LHCN-M2 (cell line): ENCODE results near the gene MEAK7. TPM values are rescaled to one million over a fixed set of nuclear protein-coding genes. Genes with fewer than 3 reads are reported as not detected.

ENCODE experiments used
- DNase-seq: peaks from one replicate; pipeline ENCODE4 v3.0.0-alpha.2; 2012; ENCODE audit warnings: low read depth
- polyA plus RNA-seq: library from polyadenylated mRNA; unstranded; fragments of >200 nt; gene quantifications from one replicate; pipeline ENCODE4 v1.2.1, GENCODE V29; 2012; ENCODE audit warnings: missing spikeins
- total RNA-seq: library from RNA; depleted of rRNA; stranded (reverse); fragments of >200 nt; gene quantifications from 2 replicates; pipeline ENCODE4 v1.2.3, GENCODE V29; 2014; rRNA removed

Gene MEAK7, protein sequence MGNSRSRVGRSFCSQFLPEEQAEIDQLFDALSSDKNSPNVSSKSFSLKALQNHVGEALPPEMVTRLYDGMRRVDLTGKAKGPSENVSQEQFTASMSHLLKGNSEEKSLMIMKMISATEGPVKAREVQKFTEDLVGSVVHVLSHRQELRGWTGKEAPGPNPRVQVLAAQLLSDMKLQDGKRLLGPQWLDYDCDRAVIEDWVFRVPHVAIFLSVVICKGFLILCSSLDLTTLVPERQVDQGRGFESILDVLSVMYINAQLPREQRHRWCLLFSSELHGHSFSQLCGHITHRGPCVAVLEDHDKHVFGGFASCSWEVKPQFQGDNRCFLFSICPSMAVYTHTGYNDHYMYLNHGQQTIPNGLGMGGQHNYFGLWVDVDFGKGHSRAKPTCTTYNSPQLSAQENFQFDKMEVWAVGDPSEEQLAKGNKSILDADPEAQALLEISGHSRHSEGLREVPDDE
- total RNA-seq, result 15.3 and 17.2 TPM in 2 replicates
- polyA plus RNA-seq, result 26.7 TPM

DNA sequence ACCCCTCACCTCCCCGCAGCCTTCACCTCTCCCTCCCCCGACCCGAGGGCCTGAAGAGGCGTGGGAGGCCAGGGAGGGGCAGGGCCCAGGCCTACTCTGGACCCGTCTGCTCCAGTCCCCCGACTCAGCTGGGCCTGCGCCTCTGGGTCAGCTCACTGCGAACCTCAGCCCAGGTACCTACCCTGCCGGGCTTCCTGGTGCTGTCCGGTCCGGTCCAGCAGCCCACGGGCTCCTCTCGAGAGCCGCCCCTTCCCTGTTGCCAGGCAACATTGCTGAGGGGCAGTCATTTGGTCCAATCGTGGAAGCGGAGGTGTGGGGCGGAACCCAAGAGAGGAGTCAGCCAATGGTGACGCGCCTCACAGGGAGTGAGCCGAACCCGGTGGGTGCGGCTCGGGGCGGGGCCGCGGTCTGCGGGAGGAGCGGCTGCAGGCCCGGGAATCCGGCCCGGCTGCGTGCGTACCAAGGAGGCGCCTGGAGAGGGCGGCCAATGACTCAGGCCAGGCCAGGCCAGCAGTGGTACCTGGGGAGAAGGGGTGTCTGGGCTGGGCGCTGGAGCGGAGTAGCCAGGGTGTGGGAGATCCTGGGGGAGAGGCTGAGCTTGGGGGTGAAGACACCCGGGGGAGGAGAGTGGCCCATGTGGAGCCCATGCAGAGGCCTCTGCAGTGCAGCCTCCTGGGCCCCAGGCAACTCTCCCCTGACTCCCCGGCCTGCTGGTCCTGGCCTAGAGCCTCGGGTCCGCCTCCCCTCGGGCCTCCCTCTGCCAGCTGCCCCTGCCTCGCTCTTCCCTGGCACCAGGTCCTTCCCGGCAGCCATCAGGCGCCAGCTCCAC lies at the start of gene MEAK7:
TSS of gene MEAK7 (minus strand) at position 240 of the 829 bp plus-strand sequence. CDS start 6,573 bp downstream, outside the sequence.
- DNase-seq, result peak; percentile 98

DNA sequence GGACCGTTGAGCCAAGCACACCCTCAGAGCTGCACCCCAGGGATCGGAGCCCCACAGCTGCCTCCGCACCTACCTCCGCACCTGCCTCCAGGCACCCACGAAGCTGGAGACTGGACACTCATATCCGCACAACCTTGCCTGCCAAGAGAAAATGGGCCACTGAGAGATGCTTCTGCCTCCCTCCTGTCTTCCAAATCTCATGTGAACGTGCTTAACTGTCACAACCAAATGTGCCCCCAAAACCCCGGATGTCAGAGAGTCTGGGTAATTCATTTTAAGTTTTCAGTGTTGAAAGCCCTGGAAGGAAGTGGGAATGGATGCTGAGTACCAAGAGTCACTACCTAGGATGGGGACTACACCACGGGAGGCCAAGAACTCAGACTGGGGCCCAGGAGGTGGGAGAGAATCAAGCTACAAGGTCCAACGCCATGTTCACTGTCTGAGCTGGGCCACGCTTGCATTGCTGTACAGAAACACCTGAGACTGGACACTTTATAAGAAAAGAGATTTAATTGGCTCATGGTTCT lies 49.5 kb upstream of the MEAK7 start:
- no peak for DNase-seq

DNA sequence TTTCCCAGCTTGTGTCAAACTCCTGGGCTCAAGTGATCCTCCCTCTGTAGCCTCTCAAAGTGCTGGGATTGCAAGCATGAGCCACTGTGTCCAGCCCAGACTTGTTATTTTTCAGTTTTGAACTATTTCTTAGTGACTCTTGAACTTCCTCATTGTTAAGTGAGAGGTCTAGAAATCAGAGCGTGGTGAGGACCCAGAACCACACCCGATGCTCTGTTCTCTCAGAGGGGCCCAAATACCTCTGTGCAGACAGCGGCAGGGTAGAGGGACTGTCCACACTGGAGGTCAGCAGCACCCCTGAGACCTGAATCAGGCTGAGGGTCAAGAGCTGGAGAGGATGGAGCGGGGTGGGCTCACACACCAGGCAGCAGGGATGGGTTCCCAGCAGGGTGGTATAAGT lies 47.7 kb upstream of the MEAK7 start:
- no peak for DNase-seq

DNA sequence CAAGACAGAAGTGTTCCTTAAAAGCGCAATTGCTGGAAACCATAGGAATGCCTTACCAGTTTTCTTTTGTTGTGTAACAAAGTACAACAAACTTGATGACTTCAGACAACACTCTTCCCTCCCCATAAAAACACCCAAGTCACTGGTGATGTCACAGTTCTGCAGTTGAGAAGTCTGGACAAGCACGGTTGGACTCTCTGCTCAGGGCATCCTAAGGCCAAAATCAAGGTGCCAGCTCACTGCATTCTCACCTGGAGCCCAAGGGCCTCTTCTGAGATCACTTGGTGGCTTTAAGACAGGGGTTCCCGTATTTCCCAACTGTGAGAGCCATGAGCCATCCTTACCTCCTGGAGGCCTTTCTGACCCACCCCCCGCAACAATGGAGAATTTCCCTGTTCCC lies 45.6 kb upstream of the MEAK7 start:
- no peak for DNase-seq

DNA sequence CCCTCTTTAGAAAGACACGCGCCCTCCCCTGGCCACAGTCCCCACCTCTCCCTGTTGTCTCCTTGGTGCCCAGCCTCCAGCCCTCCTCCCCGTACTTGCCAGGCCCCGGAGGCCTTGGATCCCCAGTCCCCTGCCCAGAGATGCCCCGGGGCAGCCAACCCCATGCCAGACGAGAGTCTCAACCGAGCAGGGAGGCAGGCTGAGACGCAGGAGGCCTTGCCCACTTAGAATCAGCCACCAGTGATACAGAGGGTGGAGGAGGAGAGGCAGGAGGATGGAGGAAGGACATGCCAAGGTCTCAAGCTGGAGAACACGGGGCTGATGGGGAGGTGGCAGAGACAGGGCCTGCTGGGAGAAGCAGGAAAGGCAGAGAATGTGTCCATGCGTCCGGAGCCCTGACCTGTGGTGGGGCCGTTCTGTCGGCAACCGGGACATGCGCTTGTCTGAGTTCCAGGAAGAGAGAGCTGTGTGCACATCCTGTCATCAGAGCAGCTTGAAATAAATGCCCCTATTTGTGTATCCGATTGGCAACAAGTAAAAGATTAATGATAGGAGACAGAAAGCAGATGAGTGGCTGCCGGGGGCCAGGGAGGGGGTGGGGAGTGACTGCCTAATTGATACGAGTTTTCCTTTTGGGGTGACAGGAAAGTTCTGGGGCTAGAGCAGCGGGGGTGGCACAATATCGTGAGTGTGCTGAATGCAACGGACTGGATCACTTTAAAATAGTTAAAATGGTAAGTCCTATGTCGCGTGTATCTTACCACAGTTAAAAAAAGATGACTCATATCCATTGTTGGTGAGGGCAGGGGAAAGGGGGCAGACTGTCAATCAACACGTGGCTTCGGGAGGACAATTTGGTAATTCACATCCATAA lies 44.7 kb upstream of the MEAK7 start:
- no peak for DNase-seq

DNA sequence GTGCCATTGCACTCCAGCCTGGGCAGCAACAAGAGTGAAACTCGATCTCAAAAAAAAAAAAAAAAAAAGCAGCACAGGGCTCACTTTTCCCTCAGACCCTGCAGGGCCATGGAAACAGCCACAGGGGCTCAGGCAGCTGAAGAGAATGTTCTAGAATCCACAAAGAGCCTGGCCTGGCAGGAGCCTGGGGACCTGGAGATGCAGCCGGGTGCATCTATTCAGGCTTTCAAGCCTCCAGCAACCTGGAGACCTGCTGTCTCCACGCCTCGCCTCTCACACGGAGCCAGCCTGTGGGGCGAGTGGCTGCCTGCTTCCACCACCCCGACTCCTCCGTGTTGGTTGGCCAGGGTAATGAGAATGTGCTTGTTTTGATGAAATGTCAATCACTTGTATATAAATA lies 44.0 kb upstream of the MEAK7 start:
- no peak for DNase-seq

DNA sequence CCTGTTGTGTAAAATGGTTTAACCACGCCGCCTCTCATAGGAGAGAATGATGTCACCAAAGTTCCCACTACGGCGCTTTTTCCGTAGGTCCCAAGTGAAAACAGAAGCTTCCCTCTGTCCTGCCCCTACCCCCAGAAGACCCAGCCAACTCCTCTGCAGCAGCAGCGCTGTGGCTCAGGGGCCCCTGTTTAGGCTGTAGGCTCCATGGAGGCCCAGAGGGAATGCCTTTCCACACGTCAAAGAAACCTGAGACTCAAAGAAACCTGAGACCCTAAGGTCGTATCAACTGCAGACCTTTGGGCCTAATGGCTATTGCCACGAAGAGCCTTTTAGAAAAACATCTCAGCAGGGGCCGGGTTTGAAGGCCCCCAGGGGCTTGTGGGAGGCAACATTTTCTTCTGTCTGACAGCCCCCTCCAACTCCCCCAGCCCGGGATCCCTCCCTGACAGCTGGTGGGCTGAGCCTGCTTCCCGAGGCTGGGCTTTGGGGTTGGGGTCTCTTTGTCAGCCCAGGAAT lies 43.1 kb upstream of the MEAK7 start:
- DNase-seq, result no peak

DNA sequence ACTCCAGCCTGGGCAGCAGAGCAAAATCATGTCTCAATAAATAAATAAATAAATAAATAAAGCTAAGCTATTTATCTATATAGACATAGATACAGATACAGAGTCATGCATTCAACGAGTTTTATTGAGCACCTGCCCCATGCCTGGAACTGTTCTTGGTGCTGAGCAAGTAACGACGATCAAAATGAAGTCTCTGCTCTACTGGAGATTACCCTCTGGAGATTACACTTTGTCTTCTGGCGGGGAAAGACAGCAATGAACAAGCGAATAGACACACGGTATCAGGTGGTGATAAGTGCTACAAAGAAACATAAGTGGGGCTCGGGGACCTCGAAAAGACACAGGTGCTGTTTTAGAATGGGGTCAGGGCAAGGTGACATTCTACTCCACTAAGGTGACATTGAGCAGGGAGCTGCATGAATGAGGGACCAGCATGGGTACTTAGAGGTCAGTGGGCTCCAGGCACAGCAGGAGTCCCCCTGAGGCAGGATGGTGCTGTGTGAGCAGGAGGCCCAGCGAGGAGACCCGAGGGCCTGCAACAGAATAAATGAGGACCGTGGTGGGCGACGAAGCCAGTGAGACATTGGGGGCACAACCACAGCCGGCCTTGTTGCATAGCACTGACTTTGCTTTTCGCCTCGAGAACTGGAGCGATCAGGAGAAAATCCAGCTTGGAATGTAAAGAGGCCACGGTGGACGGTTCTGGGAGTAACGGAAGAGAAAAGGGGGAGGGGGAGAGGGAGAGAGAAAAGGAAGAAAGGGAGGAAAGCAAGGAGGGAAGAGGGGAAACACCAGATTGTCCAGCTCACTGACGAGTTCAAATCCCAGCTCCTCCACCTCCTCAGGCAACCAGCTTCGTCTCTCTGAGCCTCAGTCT lies 42.4 kb upstream of the MEAK7 start:
- DNase-seq, result no peak

DNA sequence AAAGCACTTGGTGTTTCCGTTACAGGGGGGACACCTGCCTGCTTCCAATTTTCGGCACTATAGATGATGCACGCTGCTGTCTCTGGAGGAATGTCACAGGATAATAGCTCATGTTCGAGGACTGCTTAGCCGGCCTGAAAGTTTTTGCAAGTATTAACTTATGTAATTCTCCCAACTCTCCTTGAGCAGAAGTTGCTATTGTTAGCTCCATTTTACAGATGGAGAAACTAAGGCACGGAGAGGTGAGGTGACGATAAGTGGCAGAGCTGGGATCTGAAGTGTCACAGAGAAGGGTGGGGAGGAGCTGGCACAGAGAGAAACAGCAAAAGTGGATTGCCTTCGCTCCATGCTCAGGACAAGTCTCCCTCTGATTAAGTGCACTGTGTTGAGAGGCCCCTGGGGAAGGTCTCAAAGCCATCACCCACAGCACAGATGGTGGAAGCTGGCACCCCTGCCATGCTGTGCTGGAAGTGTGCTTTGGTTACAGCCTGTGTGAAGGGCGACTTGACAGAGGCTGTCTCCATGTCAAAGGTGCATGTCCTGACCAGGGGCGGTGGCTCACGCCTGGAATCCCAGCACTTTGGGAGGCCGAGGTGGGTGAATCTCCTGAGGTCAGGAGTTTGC lies 40.8 kb upstream of the MEAK7 start:
- DNase-seq, result no peak

DNA sequence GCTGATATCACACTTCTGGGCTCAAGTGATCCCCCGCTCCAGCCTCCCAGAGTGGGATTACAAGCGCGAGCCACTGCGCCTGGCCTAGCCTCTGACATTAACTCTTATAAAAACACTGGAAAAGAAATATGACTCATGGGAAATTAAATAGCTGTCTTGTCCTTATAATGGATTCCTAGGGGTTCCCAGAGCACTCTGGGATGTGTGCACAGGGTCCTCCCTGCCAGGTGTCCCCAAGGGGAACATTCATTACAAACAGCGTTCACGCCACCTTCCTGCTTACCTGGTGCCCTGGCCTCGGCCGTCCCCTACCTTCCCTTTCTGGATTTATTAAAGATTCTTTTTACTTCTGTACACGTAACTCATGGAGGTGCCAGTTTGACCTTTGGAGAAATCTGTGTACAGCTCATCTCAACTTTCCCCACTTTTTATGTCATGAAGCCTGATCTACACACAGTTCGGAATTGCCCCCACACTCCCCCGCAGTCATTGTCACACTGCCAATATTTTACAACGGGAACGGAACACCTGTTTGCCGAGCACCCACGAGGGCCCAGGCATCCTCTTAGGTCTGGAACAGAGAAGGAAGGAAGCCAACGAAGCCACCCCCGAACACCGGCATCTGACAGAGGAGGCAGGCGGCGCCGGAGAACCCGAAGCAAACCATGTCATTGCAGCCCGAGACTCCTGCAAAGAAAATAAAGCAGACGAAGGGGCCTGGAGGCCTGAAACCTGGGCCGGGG lies 39.7 kb upstream of the MEAK7 start:
- DNase-seq, result peak; percentile 20

DNA sequence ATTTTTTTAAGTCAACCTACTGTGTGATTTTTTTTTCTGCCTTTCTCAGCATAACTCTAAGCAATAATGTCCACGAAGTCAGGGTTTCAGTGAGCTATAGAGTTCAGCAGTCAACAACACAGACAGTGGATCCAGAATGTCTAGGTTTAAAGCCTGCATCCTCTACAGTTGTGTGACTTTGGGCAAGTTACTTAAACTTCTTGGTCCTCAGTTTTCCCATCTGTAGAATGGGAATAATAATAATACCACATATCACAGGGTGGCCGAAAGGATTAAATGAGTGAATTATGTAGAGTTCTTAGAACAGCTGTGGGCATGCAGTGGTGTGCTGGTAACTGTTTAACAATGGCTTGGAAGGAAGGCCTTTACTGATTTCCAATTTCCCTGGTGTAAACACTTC lies 38.8 kb upstream of the MEAK7 start:
- DNase-seq, result no peak

DNA sequence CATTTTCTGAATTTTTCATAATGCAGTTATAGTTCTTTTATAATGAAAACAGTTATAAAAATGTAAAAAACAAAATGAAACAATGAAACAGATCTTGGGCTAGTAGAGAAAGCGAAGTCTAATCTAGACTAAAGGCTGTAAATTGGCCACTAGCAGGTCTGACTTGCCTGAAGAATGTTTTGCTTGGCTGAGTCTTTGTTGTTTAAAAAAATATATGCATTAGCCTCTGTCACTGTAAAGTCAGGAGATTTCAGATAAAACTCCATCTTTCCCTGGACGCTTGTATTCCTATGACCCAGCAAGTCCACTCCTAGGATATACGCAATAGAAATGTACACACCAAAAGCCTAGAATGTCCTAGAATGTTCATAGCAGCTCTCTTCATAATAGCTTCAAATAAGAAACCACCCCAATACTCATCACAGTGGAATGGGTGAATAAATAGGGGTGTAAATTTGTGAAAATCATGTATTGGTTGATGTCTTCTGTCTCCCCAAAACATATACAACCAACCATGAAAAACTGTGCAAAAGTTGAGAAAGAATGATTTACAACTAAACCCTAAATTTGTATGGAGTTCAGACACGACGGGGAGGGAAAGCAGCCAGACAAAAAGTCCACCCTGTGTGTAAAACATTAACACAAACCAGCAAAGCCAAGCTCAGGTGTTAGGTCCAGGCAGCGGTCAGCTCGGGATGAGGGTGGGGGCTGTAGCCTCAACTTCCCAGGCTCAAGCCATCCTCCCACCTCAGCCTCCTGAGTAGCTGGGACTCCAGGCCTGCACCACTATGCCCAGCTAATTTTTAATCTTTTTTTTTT lies 37.7 kb upstream of the MEAK7 start:
- DNase-seq, result no peak

DNA sequence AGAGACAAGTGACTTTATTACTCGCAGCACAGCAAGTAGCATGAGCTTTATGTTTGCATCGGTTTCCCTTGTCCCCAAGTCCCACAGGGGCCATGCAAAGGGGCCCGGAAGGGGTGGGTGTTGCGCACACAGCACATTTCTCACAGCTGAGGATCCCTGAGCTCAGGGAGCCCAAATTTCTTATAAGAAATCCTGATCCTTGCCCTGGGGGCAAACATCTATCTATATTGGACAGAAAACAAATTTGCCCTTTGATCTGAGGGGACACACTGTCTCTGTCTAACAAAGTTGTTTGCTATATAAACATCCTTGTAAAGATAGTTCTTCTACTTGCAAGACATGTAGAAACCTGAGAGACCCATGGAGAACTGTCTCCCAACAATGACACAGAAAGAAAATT lies 35.7 kb upstream of the MEAK7 start:
- DNase-seq, result no peak

DNA sequence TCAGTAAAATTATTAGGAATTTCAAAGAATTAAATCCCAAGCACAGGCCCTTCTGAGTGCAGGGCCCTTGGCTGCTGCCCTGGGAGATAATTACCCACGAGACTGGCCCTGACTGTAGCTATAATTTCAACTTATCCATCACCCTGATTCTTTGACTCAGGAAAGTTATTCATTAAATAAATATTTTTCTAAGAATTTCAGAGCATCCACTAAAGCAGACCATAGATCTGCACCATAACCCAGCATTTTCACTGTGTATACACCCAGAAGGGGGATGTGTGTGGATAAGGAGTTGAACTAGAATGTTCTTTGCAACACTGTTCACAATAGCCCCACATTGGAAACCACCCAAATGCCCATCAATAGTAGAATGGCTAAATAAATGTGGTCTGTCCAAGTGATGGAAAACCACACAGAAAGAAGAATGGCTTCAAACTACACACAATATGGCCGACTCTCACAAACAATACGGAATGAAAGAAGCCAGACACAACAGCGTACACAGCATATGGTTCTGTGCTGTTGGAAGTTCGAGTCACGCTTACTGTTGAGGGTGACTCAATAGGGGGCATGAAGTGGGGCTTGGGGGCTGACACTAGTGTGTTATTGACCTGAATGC lies 33.9 kb upstream of the MEAK7 start:
- DNase-seq, result no peak

DNA sequence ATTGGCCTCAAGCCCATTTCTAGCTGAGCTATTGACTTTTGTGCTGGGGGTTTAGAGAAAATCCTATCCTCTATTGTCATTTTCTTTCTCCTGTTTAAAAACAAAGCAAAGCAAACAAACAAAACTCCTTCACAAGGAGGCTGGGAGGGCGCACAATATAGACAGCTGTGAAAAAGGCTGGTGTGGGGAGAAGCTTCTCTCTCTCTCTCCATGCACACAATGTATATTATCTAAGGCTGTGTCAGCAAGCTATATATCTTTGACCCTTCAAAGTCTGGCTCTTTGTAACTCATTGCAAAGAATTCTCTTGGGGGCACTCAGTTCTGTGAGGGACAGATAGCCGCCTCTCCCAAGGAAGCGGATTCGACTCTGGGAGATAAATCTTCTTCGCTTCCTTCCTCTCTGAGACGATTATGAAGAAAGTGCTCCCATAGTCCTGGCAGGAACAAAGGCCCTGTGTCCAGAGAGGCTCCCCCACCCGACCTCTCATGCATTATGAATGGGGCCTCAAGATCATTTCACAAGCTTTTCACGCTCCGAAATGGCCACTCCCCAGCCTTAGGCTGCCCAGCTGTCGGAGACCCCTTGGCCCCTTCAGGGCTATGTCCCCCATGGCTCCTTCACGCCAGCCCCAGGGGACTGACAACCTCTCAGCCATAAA lies 33.2 kb upstream of the MEAK7 start:
- DNase-seq, result no peak

DNA sequence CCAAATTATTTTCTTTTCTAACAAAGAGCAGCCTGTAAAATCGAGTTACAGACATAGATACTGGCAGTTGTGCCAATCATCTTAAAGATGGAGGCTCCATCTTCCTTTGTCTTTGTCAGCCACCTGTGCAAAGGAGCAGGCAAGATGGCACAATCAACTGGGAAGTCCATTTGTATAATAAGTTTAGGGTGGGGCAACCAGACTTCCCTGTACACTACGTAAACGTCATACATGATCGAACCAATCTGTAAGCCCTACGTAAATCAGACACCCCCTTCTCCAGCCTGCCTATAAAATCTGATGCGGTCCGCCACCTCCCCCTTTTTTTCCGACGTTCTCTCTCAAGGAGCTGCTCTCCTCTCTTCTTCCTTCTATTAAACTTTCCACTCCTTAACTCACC lies 31.4 kb upstream of the MEAK7 start:
- DNase-seq, result no peak

DNA sequence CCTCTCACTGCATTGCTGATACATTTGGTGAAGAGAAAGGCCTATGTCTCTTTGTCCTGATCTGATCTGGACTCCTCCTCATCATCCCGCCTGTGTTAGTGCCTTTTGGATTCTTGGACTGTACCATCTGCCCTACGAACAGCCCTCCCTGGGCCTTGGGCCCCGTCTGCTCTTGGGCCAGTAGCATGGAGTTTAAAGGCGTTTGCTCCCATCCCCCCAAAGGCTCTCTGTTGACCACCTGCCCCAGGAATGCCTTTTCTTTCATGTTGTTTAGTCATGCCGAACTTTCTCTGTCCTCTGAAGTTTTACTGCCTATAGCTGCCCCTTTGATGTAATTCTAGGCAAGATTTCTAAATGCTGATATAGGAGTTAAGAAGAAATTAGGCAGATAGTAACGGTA lies 30.9 kb upstream of the MEAK7 start:
- no peak for DNase-seq
